ENCODE measurements around the gene JAKMIP2.
A peak's percentile ranks its signal among the peaks of the same experiment; 100 is the strongest.
"Not testable (repeated sequence)": the region's sequence is repeated elsewhere in the genome, so short reads cannot be mapped to it uniquely, and the experiment has no call there.

Gene JAKMIP2

GRCh38 chr5:147559749-147560148, 222.8 kb downstream of the JAKMIP2 start:
- TF ChIP-seq JUND (IDR thresholded peaks at IDR 0.05; ENCODE audit: low read depth): no peak
- in situ Hi-C loops (cut with HindIII; ENCODE audit: low pct_unique_long_range_greater_than_20kb, low sequenced_read_pairs): no loop called here
- DNase-seq (ENCODE audit: low read depth in 1 of 2, low spot score in 1 of 2): peak in 1 of 2 experiments; percentile 28

GRCh38 chr5:147558826-147559225, 223.7 kb downstream of the JAKMIP2 start:
- no peak for TF ChIP-seq JUND (IDR thresholded peaks at IDR 0.05; ENCODE audit: low read depth)
- DNase-seq (ENCODE audit: low read depth in 1 of 2, low spot score in 1 of 2): peak in 1 of 2 experiments; percentile 41
- in situ Hi-C loops (cut with HindIII; ENCODE audit: low pct_unique_long_range_greater_than_20kb, low sequenced_read_pairs): no loop called here

DNA sequence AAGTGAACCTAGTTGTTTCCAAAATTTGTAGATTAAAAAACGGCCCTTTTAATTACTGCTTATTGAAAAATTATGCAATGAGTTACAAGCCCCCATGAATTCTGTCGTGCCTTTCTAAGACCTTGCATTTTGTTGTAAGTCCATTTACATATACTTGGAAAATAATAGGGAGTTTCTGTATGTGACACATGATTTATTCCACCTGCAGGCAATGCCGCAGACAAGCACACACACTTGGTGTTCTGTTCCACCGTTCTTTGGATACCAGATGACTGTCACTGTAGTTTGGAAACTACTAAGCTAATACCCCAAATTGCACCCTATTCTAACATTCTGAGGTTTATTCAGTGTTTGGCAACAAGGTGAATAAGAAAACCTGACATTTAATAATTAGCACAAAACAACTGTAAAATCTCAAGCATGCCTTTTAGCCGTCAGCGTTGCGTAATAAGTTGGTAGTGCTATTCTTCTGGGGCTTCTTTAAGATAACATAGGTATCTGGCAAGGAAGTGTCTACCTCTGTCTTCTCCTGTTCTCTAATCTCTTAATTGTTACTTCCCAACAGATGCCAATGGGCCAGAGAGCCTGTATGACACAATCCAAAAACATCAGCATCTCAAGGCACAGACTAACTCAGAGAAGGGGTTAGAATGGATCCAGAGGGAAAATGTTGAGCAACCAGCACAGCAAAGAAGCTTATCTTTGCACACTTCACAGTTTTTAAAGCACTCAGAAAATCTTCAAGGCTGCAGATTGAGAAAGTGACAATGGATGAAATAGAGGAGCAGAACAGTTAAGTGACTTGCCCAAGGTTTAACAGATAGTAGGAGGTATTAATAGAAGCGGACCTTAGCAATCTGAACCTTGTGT, 224.4 kb downstream of the JAKMIP2 start:
- DNase-seq (ENCODE audit: low read depth in 1 of 2, low spot score in 1 of 2): no peak
- TF ChIP-seq JUND (IDR thresholded peaks at IDR 0.05; ENCODE audit: low read depth): no peak
- in situ Hi-C loops (cut with HindIII; ENCODE audit: low pct_unique_long_range_greater_than_20kb, low sequenced_read_pairs): no loop called here

- in situ Hi-C loops (cut with HindIII; ENCODE audit: low pct_unique_long_range_greater_than_20kb, low sequenced_read_pairs): no loop called here
- no peak for TF ChIP-seq JUND (IDR thresholded peaks at IDR 0.05; ENCODE audit: low read depth)
- no peak for DNase-seq (ENCODE audit: low read depth in 1 of 2, low spot score in 1 of 2)
Observed at GRCh38 chr5:147555176-147555575, 227.4 kb downstream of the JAKMIP2 start.

GRCh38 chr5:147554261-147554817, 228.2 kb downstream of the JAKMIP2 start:
- no peak for TF ChIP-seq JUND (IDR thresholded peaks at IDR 0.05; ENCODE audit: low read depth)
- in situ Hi-C loops (cut with HindIII; ENCODE audit: low pct_unique_long_range_greater_than_20kb, low sequenced_read_pairs): no loop called here
- peak in 1 of 2 experiments; percentile 64 for DNase-seq (ENCODE audit: low read depth in 1 of 2, low spot score in 1 of 2)

DNA sequence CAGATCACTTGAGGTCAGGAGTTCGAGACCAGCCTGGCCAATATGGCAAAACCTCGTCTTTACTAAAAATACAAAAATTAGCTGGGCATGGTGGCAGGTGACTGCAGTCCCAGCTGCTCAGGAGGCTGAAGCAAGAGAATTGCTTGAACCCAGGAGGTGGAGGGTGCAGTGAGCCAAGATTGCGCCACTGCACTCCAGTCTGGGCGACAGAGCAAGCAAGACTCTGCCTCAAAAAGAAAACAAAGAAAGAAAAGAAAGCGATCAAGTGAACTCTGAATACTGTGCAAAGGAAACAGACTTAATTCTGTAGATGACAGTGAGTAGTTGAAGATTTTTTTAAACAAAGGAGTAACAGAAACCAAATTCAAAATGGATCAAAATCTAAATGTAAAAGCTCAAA, 228.7 kb downstream of the JAKMIP2 start:
- DNase-seq (ENCODE audit: low read depth in 1 of 2, low spot score in 1 of 2); in situ Hi-C loops (cut with HindIII; ENCODE audit: low pct_unique_long_range_greater_than_20kb, low sequenced_read_pairs): not testable (repeated sequence)

DNA sequence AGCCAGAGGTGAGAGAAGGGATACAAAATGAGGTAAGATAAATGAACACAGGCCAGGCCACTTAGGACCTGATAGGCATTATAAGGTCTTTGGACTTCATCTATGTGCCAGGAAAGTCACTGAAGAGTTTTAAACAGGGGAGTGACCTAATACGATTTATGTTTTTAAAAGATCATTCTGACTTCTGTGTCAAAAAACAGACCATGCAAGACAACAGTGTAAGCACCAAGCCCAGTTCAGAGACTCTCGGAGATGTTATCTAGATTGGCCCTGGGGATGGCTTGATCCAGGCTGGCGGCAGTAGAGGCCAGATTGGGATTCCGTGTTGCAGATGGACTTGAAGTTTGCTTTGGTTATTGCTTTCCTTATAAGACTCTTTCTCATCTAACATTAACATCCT, 229.6 kb downstream of the JAKMIP2 start:
- DNase-seq (ENCODE audit: low read depth in 1 of 2, low spot score in 1 of 2): no peak
- TF ChIP-seq JUND (IDR thresholded peaks at IDR 0.05; ENCODE audit: low read depth): no peak
- in situ Hi-C loops (cut with HindIII; ENCODE audit: low pct_unique_long_range_greater_than_20kb, low sequenced_read_pairs): no loop called here

DNA sequence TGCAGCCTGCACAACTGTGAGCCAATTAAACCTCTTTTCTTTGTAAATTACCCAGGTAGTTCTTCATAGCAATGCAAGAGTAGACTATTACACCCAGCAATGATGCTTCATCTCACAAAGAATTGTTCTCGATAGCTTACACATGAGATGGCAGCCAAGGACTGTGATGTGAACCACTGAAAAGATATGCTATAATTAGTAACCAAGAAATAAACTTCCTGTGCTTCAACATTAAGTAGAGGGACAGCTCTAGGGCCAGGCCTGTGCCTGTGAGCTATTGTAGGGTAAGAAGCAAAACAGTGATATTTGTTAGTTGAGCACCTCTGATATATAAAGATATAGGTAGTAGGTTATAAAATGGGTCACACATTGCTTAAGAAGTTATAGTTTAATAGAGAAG, 230.9 kb downstream of the JAKMIP2 start:
- in situ Hi-C loops (cut with HindIII; ENCODE audit: low pct_unique_long_range_greater_than_20kb, low sequenced_read_pairs): no loop called here
- TF ChIP-seq JUND (IDR thresholded peaks at IDR 0.05; ENCODE audit: low read depth): no peak
- DNase-seq (ENCODE audit: low read depth in 1 of 2, low spot score in 1 of 2): no peak

GRCh38 chr5:147547730-147548129, 234.8 kb downstream of the JAKMIP2 start:
- in situ Hi-C loops (cut with HindIII; ENCODE audit: low pct_unique_long_range_greater_than_20kb, low sequenced_read_pairs): no loop called here
- DNase-seq (ENCODE audit: low read depth in 1 of 2, low spot score in 1 of 2): no peak
- no peak for TF ChIP-seq JUND (IDR thresholded peaks at IDR 0.05; ENCODE audit: low read depth)

DNA sequence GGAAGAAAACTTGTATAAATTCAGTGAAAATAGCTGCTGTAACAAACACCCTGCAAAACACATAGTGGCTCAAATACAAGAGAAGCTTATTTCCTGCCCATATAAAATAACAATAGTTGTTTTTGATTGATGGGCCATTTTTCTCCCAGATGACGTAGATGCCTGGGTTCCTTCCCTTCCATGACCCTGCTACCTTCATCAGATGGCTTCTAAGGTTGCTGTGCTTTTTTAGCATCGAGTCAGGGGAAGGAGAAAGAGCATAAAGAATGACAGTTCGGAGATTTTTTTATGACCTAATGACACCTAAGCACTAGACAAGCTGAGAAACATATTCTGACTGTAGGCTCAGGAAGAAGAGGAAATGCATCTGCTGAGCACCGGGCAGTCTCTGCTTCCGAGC, 238.0 kb downstream of the JAKMIP2 start:
- in situ Hi-C loops (cut with HindIII; ENCODE audit: low pct_unique_long_range_greater_than_20kb, low sequenced_read_pairs): no loop called here
- DNase-seq (ENCODE audit: low read depth in 1 of 2, low spot score in 1 of 2): no peak
- no peak for TF ChIP-seq JUND (IDR thresholded peaks at IDR 0.05; ENCODE audit: low read depth)

- no peak for TF ChIP-seq JUND (IDR thresholded peaks at IDR 0.05; ENCODE audit: low read depth)
- in situ Hi-C loops (cut with HindIII; ENCODE audit: low pct_unique_long_range_greater_than_20kb, low sequenced_read_pairs): no loop called here
- no peak for DNase-seq (ENCODE audit: low read depth in 1 of 2, low spot score in 1 of 2)
Observed at GRCh38 chr5:147539053-147539452, 243.5 kb downstream of the JAKMIP2 start.

DNA sequence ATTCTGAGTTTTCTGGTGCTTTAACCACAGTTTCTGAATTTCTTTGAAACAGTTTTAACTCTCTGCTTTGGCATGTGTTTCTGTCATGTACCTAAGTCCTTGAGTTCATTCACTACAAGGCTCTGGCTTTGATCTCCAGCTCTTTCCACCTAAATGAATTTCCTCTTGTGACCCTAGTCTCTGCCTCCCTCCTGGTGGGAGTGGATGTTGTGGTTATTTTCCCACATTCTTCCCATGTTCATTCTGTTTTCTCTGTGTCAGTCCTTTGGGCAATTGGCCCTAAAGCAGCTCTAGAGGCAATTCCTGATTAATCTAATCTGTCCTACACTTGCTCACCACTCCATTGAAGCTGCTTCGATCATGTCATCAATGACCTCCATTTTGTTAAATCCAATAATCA, 244.3 kb downstream of the JAKMIP2 start:
- in situ Hi-C loops (cut with HindIII; ENCODE audit: low pct_unique_long_range_greater_than_20kb, low sequenced_read_pairs): no loop called here
- no peak for DNase-seq (ENCODE audit: low read depth in 1 of 2, low spot score in 1 of 2)
- no peak for TF ChIP-seq JUND (IDR thresholded peaks at IDR 0.05; ENCODE audit: low read depth)

All from T47D (cell line).